Stimulated activated CD8-positive, alpha-beta memory T cell treated with anti-CD3 and anti-CD28 coated beads, Interleukin-4, amount 100 ng/mL, for 4 hours (primary cell): ENCODE results near the gene IKBIP.
"Not testable (repeated sequence)": the region's sequence is repeated elsewhere in the genome, so short reads cannot be mapped to it uniquely, and the experiment has no call there.

Experiments used
- DNase-seq, 2 donors: peaks; one replicate each; pipeline ENCODE4 v3.0.0-alpha.2; 2020; ENCODE audit warnings: low read depth in 2 of 2, low spot score in 1 of 2

Gene IKBIP

DNA sequence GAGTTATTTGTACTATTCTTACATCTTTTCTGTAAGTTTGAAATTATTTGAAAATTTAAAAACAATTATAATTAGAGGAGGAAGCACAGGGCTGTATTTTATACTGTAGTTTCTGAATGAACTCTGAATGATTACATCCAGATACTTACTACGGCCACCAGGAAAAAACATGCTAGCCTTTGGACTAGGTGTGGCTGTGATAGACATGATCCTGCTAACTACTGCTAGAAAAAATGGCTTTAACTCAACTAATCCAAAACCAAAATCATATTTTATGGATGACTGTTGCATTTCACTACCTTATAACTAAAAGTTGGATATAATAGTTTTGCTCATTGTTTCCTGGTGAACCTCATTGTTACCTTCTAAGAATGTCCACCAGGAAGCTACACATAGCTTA, 66.2 kb downstream of the IKBIP start:
- DNase-seq: no peak

DNA sequence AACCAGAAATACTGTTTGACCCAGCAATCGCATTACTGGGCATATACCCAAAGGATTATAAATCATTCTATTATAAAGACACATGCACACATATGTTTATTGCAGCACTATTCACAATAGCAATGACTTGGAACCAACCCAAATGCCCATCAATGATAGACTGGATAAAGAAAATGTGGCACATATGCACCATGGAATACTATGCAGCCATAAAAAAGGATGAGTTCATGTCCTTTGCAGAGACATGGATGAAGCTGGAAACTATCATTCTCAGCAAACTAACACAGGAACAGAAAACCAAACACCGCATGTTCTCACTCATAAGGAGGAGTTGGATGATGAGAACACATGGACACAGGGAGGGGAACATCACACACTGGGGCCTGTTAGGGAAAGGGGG, 67.8 kb downstream of the IKBIP start:
- DNase-seq: not testable (repeated sequence)

DNA sequence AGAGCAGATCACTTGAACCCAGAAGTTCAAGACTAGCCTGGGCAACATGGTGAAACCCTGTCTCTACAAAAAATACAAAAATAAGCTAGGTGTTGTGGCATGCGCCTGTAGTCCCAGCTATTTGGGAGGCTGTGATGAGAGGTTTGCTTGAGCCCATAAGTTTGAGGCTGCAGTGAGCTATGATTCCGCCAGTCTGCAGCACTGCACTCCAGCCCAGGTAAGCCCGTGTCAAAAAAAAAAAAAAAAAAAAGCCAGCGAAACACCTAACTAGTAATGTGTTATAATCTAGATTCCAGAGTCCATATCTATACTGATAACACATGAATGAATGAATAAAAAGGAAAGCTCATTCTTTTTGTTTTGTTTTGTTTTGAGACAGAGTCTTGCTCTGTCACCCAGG, 69.6 kb downstream of the IKBIP start:
- no peak for DNase-seq
